Measurements from ENCODE around the gene BEST1.

DNA sequence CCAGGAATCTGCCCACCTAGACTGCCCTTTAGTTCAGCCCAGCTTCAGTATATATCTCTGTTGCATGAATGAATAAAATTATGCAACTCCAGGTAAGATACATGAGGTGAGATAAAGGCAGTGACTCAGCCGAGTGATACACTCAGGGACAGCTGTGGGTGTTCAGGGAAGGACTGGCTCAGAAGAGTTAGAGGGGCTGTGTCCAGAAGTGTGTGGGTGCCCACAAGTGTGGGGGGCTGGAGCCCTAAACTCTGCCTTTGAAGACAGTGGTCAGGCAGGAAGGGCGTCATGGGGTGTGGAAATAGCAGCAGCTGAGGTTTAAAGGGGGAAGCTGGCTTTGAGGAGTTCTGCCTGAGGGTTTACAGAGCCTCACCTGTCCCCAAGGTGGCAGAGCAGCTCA, 9.0 kb downstream of the BEST1 start:
- TF ChIP-seq, protein P1, sequence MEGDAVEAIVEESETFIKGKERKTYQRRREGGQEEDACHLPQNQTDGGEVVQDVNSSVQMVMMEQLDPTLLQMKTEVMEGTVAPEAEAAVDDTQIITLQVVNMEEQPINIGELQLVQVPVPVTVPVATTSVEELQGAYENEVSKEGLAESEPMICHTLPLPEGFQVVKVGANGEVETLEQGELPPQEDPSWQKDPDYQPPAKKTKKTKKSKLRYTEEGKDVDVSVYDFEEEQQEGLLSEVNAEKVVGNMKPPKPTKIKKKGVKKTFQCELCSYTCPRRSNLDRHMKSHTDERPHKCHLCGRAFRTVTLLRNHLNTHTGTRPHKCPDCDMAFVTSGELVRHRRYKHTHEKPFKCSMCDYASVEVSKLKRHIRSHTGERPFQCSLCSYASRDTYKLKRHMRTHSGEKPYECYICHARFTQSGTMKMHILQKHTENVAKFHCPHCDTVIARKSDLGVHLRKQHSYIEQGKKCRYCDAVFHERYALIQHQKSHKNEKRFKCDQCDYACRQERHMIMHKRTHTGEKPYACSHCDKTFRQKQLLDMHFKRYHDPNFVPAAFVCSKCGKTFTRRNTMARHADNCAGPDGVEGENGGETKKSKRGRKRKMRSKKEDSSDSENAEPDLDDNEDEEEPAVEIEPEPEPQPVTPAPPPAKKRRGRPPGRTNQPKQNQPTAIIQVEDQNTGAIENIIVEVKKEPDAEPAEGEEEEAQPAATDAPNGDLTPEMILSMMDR (conservative IDR thresholded peaks at IDR 0.05), result no peak; the same call in 1 of the 2 replicates
- no peak for TF ChIP-seq EZH2 (IDR thresholded peaks at IDR 0.05; ENCODE audit: low read depth)

All from PC-9 (cell line).